Motor neuron (in vitro differentiated cells): ENCODE measurements around the gene PNMA6F. TPM values are rescaled to one million over a fixed set of nuclear protein-coding genes. Genes with fewer than 3 reads are reported as not detected.
"Not testable (repeated sequence)": the region's sequence is repeated elsewhere in the genome, so short reads cannot be mapped to it uniquely, and the experiment has no call there.

Source experiments
- ATAC-seq, 8 experiments: fragments of 200-7000 bp; cut with Tn5 transposase; replicated peaks in 6 of 8; 2 replicates each; pipeline ENCODE4 v1.8.0; 2021; ENCODE audit warnings: mild to moderate bottlenecking in 8 of 8, moderate library complexity in 8 of 8
- H3K27ac ChIP-seq, 2 donors: fragments of 250-450 bp; sonication (Bioruptor Pico); 2 replicates each; pipeline ENCODE4 v1.9.0; 2021; ENCODE audit warnings: antibody characterized with exemption in 2 of 2, mild to moderate bottlenecking in 2 of 2, moderate library complexity in 1 of 2
- H3K4me1 ChIP-seq, 2 donors: fragments of 250-450 bp; sonication (Bioruptor Pico); replicated peaks in 1 of 2; 2 replicates each; pipeline ENCODE4 v1.6.1; 2021; ENCODE audit warnings: antibody characterized with exemption in 2 of 2, mild to moderate bottlenecking in 2 of 2, moderate library complexity in 1 of 2
- H3K4me3 ChIP-seq, 5 donors: fragments of 250-450 bp; sonication (Bioruptor Pico); 2 replicates each; pipeline ENCODE4 v1.9.0; 2021; ENCODE audit warnings: antibody characterized with exemption in 5 of 5, mild to moderate bottlenecking in 5 of 5, moderate library complexity in 4 of 5
- whole genome bisulfite sequencing, 10 experiments: fragments of 450-650 bp; shearing (Covaris generic); methylation state at CpG; one replicate each; pipeline ENCODE4 v1.0.0; 2022; 5-methylcytosine and 5-hydroxymethylcytosine counted together
- in situ Hi-C, 9 experiments: fragments of 400-800 bp; cut with MboI; loops; one replicate each; pipeline ENCODE4 v1.15.0; 2021; ENCODE audit warnings: low sequenced_read_pairs in 9 of 9, low pct_unique_long_range_greater_than_20kb in 2 of 9; ENCODE audit not compliant: unreplicated experiment in 9 of 9
- total RNA-seq, 8 experiments: library from RNA; unstranded; fragments of 300-600 nt; gene quantifications; 2 replicates each; pipeline versions ENCODE4 v1.2.3 to v1.2.4, GENCODE V29; 2022

PNMA6F gene
- total RNA-seq, 8 experiments from 2014 or later = 0.04 to 1.2 (median 0.43) TPM; not detected in 1

- in situ Hi-C loops = no loop called here
- no peaks in the 10 kb centered on the region for H3K4me1 ChIP-seq
- no peak overlapping the region for H3K27ac ChIP-seq
- 100% methylated on average over 1 of the region's 3 CpGs; no CpG with 5 or more reads in 8 of the 10 experiments for WGBS, 10 experiments
- no peak overlapping the region for H3K4me3 ChIP-seq
- ATAC-seq = peak in 2 of 8 experiments; percentile 81 to 85
These were observed 15.6 kb downstream of the PNMA6F start for GRCh38 chrX:153305972-153306371.

GRCh38 chrX:153304988-153305736, 16.4 kb downstream of the PNMA6F start:
- H3K4me1 ChIP-seq = no peaks in the 10 kb centered on the region
- WGBS, 10 experiments = 7 to 80% (median 50%) methylated on average over 2 to 8 of the region's 9 CpGs; no CpG with 5 or more reads in 7 of the 10 experiments
- ATAC-seq = no peak
- no peak overlapping the region for H3K4me3 ChIP-seq
- no peak overlapping the region for H3K27ac ChIP-seq
- in situ Hi-C loops = no loop called here

GRCh38 chrX:153303276-153304262, 18.0 kb downstream of the PNMA6F start:
- Histone ChIP-seq H3K4me3 (no peak overlapping the region), H3K27ac (no peak overlapping the region), H3K4me1 (no peaks in the 10 kb centered on the region)
- in situ Hi-C loops = no loop called here
- 53 to 100% (median 71%) methylated on average over 1 to 6 of the region's 12 CpGs; no CpG with 5 or more reads in 7 of the 10 experiments for WGBS, 10 experiments
- ATAC-seq = no peak

- Histone ChIP-seq H3K27ac (no peak overlapping the region), H3K4me3 (no peak overlapping the region), H3K4me1 (no peaks in the 10 kb centered on the region)
- in situ Hi-C loops = no loop called here
- WGBS, 10 experiments = 0 to 33% methylated on average over 1 to 3 of the region's 4 CpGs; no CpG with 5 or more reads in 8 of the 10 experiments
- ATAC-seq = no peak
These were observed 18.8 kb downstream of the PNMA6F start for GRCh38 chrX:153302796-153303195.

- Histone ChIP-seq H3K4me1 (no peaks in the 10 kb centered on the region), H3K27ac (no peak overlapping the region), H3K4me3 (no peak overlapping the region)
- 19 to 89% (median 59%) methylated on average over 2 to 3 of the region's 3 CpGs; no CpG with 5 or more reads in 7 of the 10 experiments for WGBS, 10 experiments
- ATAC-seq = no peak
- in situ Hi-C loops = no loop called here
These were observed 19.8 kb downstream of the PNMA6F start for GRCh38 chrX:153301746-153302145.

- Histone ChIP-seq H3K4me1 (no peaks in the 10 kb centered on the region), H3K27ac (no peak overlapping the region), H3K4me3 (no peak overlapping the region)
- WGBS, 10 experiments = 0 to 100% (median 53%) methylated on average over 1 to 5 of the region's 5 CpGs; no CpG with 5 or more reads in 6 of the 10 experiments
- in situ Hi-C loops = no loop called here
- ATAC-seq = no peak
These were observed 21.7 kb downstream of the PNMA6F start for GRCh38 chrX:153299855-153300254.

- Histone ChIP-seq H3K27ac (no peak overlapping the region), H3K4me3 (no peak overlapping the region), H3K4me1 (no peaks in the 10 kb centered on the region)
- WGBS, 10 experiments = 36% methylated on average over 1 of the region's 1 CpG; no CpG with 5 or more reads in 9 of the 10 experiments
- no peak for ATAC-seq
- in situ Hi-C loops = no loop called here
These were observed 24.2 kb downstream of the PNMA6F start for GRCh38 chrX:153297376-153297775.

GRCh38 chrX:153293485-153294071, 28.0 kb downstream of the PNMA6F start:
- H3K27ac ChIP-seq, H3K4me1 ChIP-seq, H3K4me3 ChIP-seq, in situ Hi-C loops: not testable (repeated sequence)
- ATAC-seq = peak in 3 of 8 experiments; percentile 73 to 99 (median 99)
- WGBS, 10 experiments = 71% methylated on average over 1 of the region's 8 CpGs; no CpG with 5 or more reads in 9 of the 10 experiments

GRCh38 chrX:153288807-153289206, 32.8 kb downstream of the PNMA6F start:
- WGBS, 10 experiments = no CpG with 5 or more reads among the region's 2 CpGs
- in situ Hi-C loops = not testable (repeated sequence)

GRCh38 chrX:153285678-153286077, 35.9 kb downstream of the PNMA6F start:
- whole genome bisulfite sequencing, 10 experiments = no CpG with 5 or more reads among the region's 8 CpGs
- H3K27ac ChIP-seq, in situ Hi-C loops, H3K4me3 ChIP-seq, H3K4me1 ChIP-seq: not testable (repeated sequence)
- peak in 1 of 8 experiments; percentile 20 for ATAC-seq

More at GRCh38 chrX:153288807-153289206, 32.8 kb downstream of the PNMA6F start:
- not testable (repeated sequence) for ATAC-seq, H3K4me3 ChIP-seq, H3K4me1 ChIP-seq, H3K27ac ChIP-seq

- in situ Hi-C loops, H3K27ac ChIP-seq, H3K4me3 ChIP-seq, ATAC-seq, H3K4me1 ChIP-seq: not testable (repeated sequence)
- WGBS, 10 experiments = no CpG with 5 or more reads among the region's 8 CpGs
These were observed 37.6 kb downstream of the PNMA6F start for GRCh38 chrX:153283982-153284381.

GRCh38 chrX:153281784-153282183, 39.8 kb downstream of the PNMA6F start:
- in situ Hi-C loops, H3K27ac ChIP-seq, H3K4me3 ChIP-seq, ATAC-seq, H3K4me1 ChIP-seq: not testable (repeated sequence)
- no CpG with 5 or more reads among the region's 3 CpGs for WGBS, 10 experiments

GRCh38 chrX:153279304-153279703, 42.3 kb downstream of the PNMA6F start:
- H3K4me3 ChIP-seq, in situ Hi-C loops, H3K4me1 ChIP-seq, ATAC-seq, H3K27ac ChIP-seq: not testable (repeated sequence)
- WGBS, 10 experiments = no CpG with 5 or more reads among the region's 8 CpGs
